ENCODE measurements around the gene ABLIM2. TPM values are rescaled to one million over a fixed set of nuclear protein-coding genes. Genes with fewer than 3 reads are reported as not detected.

The ABLIM2 gene
- total and polyA plus RNA-seq, 2 of the 4 experiments (the other 2 are of a cell fraction) = under 0.01 to 0.10 TPM

GRCh38 chr4:8052160-8052691, 106.4 kb downstream of the ABLIM2 start:
- Histone ChIP-seq H4K5ac (ENCODE audit: low read depth, low read length) (no peak overlapping the region), H4K20me1 (ENCODE audit: insufficient read depth, low read length) (no peaks in the 10 kb centered on the region), H3K27ac (ENCODE audit: insufficient read depth, low read length) (no peak overlapping the region), H3K56ac (ENCODE audit: extremely low read depth, insufficient read depth, low read length) (no peak overlapping the region), H2BK15ac (ENCODE audit: low read depth, low read length) (no peak overlapping the region), H2BK20ac (ENCODE audit: low read depth, low read length) (no peak overlapping the region), H3K36me3 (ENCODE audit: control insufficient read depth, insufficient read depth, low read length) (no peaks in the 10 kb centered on the region), H3K4me2 (ENCODE audit: low read depth, low read length) (no peak overlapping the region), H3K23ac (ENCODE audit: low read depth, low read length) (no peak overlapping the region), H3K9ac (ENCODE audit: low read depth, low read length) (no peak overlapping the region), H3K79me1 (ENCODE audit: low read depth in 1 of 2, low read length in 2 of 2) (no peaks in the 10 kb centered on the region), H3K9me1 (ENCODE audit: insufficient read depth, low read length) (no peaks in the 10 kb centered on the region), H3K4me3 (ENCODE audit: insufficient read depth, low read depth, low read length) (no peak overlapping the region), H2AK5ac (ENCODE audit: low read depth, low read length) (no peak overlapping the region), H2BK5ac (ENCODE audit: low read depth, low read length, poor library complexity, severe bottlenecking) (no peak overlapping the region), H2BK120ac (ENCODE audit: low read depth, low read length) (no peak overlapping the region), H3K9me3 (ENCODE audit: control insufficient read depth, insufficient read depth, low read length) (peaks cover 13% of the 10 kb centered on the region), H3K4ac (ENCODE audit: low read depth, low read length) (no peak overlapping the region), H4K8ac (ENCODE audit: low read depth in 2 of 2, low read length in 2 of 2) (no peak overlapping the region), H3K4me1 (ENCODE audit: control insufficient read depth, insufficient read depth, low read length) (no peaks in the 10 kb centered on the region), H3K14ac (replicated peaks; ENCODE audit: low read depth, low read length) (no peak overlapping the region), H3K18ac (ENCODE audit: low read depth, low read length) (no peak overlapping the region), H3K27me3 (ENCODE audit: control insufficient read depth, insufficient read depth, low read length) (peaks cover 46% of the 10 kb centered on the region), H2AK9ac (replicated peaks; ENCODE audit: low read depth, low read length, poor library complexity) (no peak overlapping the region), H4K91ac (ENCODE audit: insufficient read depth, low read depth, low read length) (no peak overlapping the region), H2AFZ (replicated peaks; ENCODE audit: low read length, poor library complexity) (no peak overlapping the region)
- no peak for DNase-seq
- no peak for ATAC-seq (ENCODE audit: low read depth)
- no peak for TF ChIP-seq SMC3 (IDR thresholded peaks at IDR 0.05; ENCODE audit: low read depth, low read length)
- no peak for TF ChIP-seq CTCF (conservative IDR thresholded peaks at IDR 0.05; ENCODE audit: low read depth, low read length)
- TF ChIP-seq CHD1 (IDR thresholded peaks at IDR 0.05; ENCODE audit: low read depth, low read length) = no peak
- no peak for TF ChIP-seq MXI1 (IDR thresholded peaks at IDR 0.05; ENCODE audit: borderline replicate concordance, low read depth, low read length)
- no peak for TF ChIP-seq RCOR1 (IDR thresholded peaks at IDR 0.05; ENCODE audit: insufficient replicate concordance, low read length)
- TF ChIP-seq BHLHE40 (IDR thresholded peaks at IDR 0.05; ENCODE audit: low read depth, low read length) = no peak
- no peak for TF ChIP-seq CEBPB (IDR thresholded peaks at IDR 0.05; ENCODE audit: low read depth, low read length)
- TF ChIP-seq NFE2L2 (IDR thresholded peaks at IDR 0.05; ENCODE audit: low read depth, low read length) = no peak
- no peak for TF ChIP-seq RAD21 (IDR thresholded peaks at IDR 0.05; ENCODE audit: low read length)
- no peak for TF ChIP-seq MAFK (IDR thresholded peaks at IDR 0.05; ENCODE audit: low read depth, low read length)
- no peak for TF ChIP-seq ELK1 (IDR thresholded peaks at IDR 0.05; ENCODE audit: borderline replicate concordance, low read depth, low read length)
- TF ChIP-seq POLR2A (IDR thresholded peaks at IDR 0.05; ENCODE audit: low read depth, low read length) = no peak
- POLR2A ChIA-PET (ENCODE audit: unreplicated experiment) = no interaction called here
- dilution Hi-C loops (cut with HindIII; ENCODE audit: low sequenced_read_pairs, unreplicated experiment) (no loop called here), intact Hi-C loops (cut with micrococcal nuclease) (no loop called here), in situ Hi-C loops (cut with MboI; ENCODE audit: low sequenced_read_pairs) (no loop called here)
- WGBS, 2 experiments (ENCODE audit: extremely low coverage in 2 of 2, insufficient read length in 1 of 2) = 57% methylated on average over 4 of the region's 9 CpGs; no CpG with 5 or more reads in 1 of the 2 experiments
- no TSS peak for BruUV-seq (replicated peaks)
- CTCF ChIA-PET = no interaction called here
